Posterior vena cava (tissue), 2 donors: ENCODE measurements around the gene MICALL2. TPM values are rescaled to one million over a fixed set of nuclear protein-coding genes. Genes with fewer than 3 reads are reported as not detected.
"Not testable (repeated sequence)": the region's sequence is repeated elsewhere in the genome, so short reads cannot be mapped to it uniquely, and the experiment has no call there.

Experiments
- DNase-seq: peaks from one replicate; pipeline ENCODE4 v3.0.0-alpha.2; 2020; ENCODE audit warnings: low spot score
- intact Hi-C, 2 donors: fragments of 100-400 bp; cut with DNase I; formaldehyde crosslinking; loops; one replicate each; pipeline versions ENCODE4 v1.14.1 to v1.14.2; 2022 to 2023
- total RNA-seq, 2 donors: library from RNA; stranded (reverse); fragmentation: NEBNext Ultra II Directional; extraction: Animal tissue kit (Norgen Biotek cat#: 25700); gene quantifications; one replicate each; pipeline ENCODE4 v1.2.1, GENCODE V29; 2021
- donor health status: DM: yes; HTN: yes; CAD: no.
- donor health status: DM: yes; HTN: yes; CAD: no.

The MICALL2 gene
- total RNA-seq, 2 donors from 2014 or later: 33.3 to 38.5 TPM

DNA sequence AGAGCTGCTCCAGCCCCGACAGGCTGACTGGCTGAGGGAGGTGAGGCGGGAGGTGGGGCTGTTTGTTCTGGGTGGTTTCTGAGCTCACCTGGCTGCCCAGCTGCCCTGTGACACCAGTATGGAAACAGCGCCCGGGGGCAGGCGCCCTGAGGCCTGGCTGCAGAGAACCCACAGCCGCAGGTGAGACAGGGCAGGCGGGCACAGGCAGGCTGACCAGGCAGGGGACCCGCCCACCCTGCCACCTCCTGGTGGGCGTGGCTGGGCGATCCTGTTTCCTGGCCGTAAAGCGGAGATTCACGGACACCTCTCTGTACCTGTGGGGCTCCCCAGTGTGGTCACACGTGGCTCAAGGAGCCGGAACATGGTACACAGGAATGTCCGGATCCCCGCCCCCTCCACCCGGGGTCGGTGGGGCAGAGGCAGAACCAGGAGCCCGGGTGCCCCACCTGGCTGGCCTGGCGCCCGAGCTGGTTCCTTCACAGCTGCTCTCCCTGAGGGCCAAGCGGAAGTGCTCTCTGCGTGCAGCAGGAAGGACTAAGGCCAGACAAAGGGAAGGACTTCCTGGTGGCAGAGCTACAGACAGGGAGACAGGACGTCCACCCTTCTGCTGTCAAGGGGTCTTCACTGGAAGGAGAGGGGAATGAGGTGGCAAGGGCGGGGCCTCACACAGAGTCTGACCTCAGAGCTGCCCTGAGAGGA is 3.9 kb downstream of the MICALL2 start:
- intact Hi-C loops: no loop called here
- no peak for DNase-seq

DNA sequence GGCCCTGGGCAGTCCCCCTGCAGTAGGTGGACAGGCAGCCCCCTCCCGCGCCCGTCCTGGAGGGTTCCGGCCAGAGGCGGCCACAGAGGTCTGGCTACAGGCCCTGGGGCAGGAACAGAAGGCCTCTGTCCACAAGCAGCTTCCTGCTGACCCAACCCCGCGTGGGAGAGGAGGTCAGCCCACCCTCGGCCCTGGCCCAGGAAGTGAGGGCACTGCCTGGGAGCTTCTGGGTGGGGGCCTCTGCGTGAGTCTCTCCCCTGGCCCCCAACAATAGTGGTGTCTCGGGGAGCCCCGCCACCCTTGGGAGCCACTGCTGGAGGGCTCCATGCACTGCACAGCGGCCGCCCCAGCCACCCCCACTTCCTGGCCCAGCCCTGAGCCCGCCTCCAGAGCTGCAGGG is 4.7 kb downstream of the MICALL2 start:
- DNase-seq: no peak
- intact Hi-C loops: no loop called here

DNA sequence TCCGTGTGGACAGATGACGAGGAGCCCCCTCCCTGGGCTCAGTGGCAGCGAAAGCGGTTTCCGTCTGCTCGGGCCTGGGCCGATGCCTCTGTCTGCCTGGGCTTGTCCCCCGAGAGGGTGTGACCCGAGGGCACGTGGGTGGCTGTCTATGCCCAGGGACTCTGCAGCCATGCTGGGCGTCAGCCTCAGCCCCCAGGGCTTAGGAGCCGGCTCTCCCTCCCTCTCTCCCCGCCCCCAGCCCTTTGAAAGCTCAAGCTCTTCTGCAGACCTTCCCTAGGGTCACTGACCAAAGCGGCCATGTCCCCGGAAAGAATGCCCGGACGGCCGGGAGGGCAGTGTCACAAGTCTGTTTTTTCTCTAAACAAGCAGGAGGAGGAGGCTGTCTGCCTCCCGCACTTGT is 7.1 kb downstream of the MICALL2 start:
- no peak for DNase-seq
- intact Hi-C loops: no loop called here

DNA sequence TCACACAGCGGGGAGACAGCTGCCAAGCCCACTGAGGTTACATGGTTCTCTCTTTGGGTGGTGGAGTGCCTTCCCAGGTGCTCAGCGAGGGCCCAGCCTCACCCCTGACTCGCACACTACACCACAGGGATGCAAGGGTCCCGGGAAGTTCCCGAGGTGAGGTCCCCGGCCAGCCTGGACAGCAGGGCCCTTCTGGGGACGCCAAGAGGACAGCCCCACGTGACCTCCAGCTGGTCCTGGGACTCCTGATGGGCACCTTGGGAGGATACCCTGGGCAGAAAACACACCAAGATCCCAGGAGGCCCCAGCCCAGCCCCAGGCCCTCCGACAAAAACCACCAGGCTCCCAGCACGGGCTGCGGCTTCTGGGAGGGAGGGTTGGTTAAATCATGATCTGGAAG is 8.3 kb downstream of the MICALL2 start:
- intact Hi-C loops: no loop called here
- no peak for DNase-seq

DNA sequence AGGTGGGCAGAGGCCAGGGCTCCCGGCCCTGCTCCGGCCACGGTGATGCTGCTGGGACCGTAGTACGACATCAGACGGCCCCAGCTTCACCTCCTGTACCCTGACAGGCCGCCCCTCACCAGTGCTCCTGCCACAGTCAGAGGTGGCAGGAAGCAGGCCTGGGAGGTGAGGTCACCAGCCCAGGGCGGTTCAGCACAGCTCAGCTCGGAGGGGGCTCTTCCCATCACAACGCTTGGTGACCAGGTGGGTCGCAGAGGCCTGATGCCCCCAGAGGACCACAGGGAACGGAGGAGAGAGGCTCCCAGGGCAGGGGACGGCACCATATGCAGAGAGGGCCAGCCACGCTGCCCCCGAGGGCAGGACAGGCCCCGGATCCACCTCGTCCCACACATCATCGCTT is 8.8 kb downstream of the MICALL2 start:
- DNase-seq: no peak
- intact Hi-C loops: no loop called here

DNA sequence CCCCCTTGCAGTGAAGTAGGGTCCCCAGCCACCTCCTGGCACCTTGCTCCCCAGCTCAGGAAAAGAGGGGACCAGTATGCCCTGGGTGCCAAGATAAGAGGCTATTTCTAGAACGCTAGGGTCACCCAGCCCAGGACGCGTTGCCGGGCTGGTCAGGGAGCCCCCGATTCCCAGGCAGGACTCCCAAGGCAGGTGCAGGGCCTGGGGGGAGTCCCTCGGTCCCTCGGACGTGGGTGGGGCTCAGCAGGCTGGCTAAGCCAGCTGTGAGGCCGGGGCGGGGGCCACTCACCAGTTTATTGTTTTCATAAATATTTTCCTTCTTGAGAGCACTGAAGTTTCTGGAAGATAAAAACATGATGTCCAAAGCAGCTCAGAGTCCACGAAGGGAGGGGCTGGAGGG is 9.3 kb downstream of the MICALL2 start:
- no peak for DNase-seq
- intact Hi-C loops: loop anchor here in 1 of 2 donors (5.0 kb wide), 1 partner anchor 418 kb away; no protein-coding TSS in a partner anchor

DNA sequence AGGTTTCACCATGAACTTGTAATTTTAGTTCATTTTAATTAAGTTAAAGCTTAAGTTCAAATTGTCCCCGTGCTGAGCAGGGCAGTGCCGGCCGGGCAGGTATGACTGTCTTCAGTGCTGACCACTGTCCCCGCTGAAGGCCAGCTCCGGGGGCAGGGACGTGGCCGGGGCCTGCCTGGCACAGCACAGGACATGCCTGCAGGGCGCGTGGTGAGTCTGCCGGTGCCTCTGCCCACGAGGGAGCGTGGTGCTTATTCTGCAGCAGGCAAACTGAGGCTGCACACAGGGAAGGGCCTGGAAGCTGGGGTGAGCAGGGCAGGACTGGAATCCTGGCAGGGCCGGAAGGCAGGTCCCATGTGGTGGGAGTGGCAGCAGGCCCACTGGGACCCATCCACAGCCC is 9.8 kb downstream of the MICALL2 start:
- DNase-seq: no peak
- intact Hi-C loops: loop anchor here in 1 of 2 donors (5.0 kb wide), 1 partner anchor 417 kb away; no protein-coding TSS in a partner anchor

DNA sequence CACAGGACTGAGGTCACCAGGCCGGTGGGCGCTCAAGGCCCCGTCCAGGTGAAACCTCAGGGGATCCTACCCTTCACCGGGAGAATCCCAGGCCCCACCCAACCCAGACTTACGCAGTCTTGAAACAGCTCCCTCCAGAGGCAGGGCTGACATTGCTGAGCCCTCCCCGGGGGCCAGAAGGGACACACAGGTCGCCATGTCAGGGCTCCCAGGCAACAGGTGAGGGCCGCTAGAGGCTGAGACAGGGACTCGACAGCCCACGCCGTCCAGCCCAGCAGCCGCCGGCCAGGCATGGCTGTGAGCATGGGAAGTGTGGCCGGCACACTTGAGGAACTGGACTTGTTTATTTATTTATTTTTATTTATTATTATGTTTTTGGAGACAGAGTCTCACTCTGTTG is 10.3 kb downstream of the MICALL2 start:
- DNase-seq: no peak
- intact Hi-C loops: loop anchor here in 1 of 2 donors (5.0 kb wide), 1 partner anchor 417 kb away; no protein-coding TSS in a partner anchor

DNA sequence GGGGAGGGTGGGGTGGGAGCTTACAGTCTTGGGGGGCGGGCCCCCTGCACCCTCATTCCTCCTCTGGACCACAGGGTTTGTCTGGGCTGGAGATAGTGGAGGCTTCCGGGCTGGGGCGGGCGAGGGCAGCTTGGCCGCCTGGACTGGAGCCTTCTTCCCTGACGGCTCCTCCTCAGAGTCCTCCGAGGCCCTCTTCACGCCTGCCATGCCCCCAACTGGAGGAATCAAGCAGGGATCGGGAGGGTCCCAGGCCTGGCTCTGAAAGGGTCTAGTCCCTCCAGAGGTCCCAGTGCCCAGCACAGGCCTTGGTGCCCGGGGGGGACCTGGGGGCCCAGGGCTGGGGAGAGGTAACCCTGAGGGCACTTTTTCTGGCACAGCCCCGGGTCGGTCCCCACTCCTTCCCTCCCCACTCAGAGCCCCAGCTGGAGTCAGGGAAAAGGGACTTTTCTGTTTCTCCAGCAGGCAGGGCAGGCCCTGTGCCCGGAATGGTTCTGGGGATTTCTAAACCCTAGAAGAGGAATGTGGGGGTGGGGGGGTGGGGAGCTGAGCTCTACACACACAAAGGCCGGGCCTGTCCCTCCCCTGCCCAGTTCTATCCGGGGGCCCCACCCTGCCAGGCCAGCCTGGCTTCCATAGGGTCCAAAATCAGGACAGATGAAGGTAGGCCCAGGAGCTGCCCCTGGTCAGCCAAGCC is 11.6 kb downstream of the MICALL2 start:
- no peak for DNase-seq
- intact Hi-C loops: loop anchor here in 1 of 2 donors (5.0 kb wide), 1 partner anchor 415 kb away; no protein-coding TSS in a partner anchor

DNA sequence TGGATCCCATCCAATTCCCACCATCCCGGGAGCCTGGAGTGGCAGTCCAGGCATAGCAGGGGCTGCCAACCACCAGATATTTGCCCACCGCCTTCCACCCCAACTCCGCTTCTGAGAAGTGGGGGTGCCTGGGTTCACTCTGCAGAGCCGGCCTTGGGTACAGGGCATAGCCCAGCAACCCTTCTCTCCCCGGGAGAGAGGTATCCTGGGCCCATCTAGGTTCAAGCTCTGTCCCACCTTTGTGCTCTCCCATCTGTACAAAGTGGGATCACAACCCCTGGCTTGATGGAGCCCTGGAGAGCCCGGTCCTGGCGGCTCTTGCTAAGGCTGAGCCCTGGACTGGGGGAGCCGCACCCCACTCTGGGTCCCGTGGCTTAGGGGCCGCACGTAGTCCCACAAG is 12.2 kb downstream of the MICALL2 start:
- no peak for DNase-seq
- intact Hi-C loops: loop anchor here in 1 of 2 donors (5.0 kb wide), 1 partner anchor 415 kb away; no protein-coding TSS in a partner anchor

DNA sequence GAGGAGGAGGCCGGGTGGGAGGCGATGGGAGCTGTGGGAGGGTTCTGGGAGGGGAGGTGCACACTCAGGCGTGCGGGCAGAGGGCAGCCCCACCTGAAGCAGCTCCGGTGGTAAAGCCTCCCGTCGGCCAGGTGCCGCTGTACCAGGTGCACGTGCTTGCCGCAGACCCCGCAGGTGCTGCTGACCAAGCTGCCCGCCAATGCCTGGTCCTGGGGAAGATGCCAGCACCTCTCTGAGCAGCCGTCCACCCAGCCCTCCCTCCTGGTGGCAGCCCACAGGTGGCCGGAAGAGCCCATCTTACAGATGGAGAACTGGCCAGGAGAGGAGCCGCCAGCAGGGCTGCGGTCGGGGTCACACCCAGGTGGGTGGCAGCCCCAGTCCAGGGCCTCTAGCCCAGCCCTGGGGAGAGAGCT is 12.6 kb downstream of the MICALL2 start:
- intact Hi-C loops: loop anchor here in 1 of 2 donors (5.0 kb wide), 1 partner anchor 414 kb away; no protein-coding TSS in a partner anchor
- DNase-seq: no peak

DNA sequence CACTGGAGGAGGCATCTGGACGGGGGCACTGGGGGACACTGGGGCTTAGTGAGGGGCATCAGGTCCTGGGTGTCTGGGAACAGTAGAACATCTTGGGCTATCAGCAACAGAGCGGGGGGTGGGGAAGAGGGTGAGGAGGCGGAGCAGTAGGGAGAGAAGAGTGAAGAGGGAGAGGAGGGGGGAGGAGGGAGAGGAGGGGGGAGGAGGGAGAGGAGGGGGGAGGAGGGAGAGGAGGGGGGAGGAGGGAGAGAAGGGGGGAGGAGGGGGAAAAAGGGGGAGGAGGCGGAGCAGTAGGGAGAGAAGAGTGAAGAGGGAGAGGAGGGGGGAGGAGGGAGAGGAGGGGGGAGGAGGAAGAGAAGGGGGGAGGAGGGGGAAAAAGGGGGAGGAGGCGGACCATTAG is 13.2 kb downstream of the MICALL2 start:
- intact Hi-C loops: loop anchor here in 1 of 2 donors (5.0 kb wide), 1 partner anchor 414 kb away; no protein-coding TSS in a partner anchor
- DNase-seq: not testable (repeated sequence)

DNA sequence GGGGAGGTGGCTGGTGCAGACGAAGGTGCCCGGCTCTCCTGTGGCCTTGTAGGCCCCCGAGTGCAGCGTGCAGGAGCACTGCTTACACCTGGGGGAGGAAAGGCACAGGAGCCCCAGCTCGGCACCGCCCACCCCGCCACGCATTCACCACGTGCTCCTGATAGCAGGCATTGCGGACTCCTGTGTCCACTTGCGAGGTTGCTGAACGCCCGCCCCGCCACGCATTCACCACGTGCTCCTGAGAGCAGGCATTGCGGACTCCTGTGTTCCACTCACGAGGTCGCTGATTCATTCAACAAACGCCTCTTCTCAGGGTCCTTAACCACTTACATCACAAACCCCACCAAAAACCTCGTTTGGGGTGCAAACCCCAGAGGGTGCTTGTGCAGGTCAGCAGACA is 13.9 kb downstream of the MICALL2 start:
- no peak for DNase-seq
- intact Hi-C loops: loop anchor here in 1 of 2 donors (5.0 kb wide), 1 partner anchor 413 kb away; no protein-coding TSS in a partner anchor

DNA sequence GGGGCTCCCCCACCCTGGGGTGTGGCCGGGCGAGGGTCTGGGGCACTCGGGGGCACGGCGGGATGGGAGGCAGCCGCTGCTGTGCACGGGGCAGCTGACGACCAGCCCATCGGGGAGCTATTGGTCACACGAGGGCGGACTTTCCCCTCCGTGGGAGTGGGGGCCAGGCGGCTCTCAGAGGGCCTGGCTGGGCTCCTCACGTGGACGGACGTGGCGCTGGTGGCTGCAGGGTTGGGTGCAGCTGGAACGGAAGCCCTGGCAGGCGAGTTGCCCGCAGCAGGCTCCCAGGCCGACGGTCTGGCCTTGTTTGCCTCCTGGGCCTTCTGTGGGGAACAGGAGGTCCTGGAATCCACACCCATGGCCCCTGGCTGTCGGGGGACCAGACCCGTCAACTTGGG is 14.3 kb downstream of the MICALL2 start:
- no peak for DNase-seq
- intact Hi-C loops: loop anchor here in 1 of 2 donors (5.0 kb wide), 1 partner anchor 413 kb away; no protein-coding TSS in a partner anchor

DNA sequence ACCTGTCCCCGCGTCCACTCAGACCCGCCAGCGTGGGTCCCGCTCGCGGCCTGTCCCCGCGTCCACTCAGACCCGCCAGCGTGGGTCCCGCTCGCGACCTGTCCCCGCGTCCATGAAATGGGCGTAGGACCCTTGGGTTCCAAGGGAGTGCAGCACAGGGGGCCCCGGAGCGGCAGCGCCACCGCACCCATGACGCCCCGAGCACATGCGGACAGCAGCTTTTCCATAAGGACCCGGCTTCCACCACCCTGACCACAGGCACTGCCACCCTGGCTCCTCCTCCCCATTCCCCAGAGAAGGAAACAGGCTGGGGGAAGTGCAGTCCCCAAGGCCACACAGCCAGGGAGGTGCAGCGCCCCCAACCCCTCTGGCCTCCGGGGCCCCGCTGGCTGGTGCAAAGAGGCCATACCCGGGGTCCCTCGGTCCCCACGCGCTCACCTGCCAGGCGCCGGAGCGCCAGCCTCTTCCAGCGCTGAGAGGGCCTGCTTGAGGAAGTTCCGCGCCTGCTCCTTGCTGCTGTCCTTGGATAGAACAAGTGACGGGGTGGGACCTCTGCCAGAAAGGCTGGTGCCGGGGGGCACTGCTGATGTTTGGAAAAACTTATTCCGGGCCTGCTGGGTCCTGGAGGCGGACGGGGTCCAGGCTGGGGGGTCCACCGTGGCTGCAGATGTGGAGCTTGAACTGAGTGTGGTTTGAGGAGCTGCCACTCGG is 14.9 kb downstream of the MICALL2 start:
- DNase-seq: no peak
- intact Hi-C loops: no loop called here

DNA sequence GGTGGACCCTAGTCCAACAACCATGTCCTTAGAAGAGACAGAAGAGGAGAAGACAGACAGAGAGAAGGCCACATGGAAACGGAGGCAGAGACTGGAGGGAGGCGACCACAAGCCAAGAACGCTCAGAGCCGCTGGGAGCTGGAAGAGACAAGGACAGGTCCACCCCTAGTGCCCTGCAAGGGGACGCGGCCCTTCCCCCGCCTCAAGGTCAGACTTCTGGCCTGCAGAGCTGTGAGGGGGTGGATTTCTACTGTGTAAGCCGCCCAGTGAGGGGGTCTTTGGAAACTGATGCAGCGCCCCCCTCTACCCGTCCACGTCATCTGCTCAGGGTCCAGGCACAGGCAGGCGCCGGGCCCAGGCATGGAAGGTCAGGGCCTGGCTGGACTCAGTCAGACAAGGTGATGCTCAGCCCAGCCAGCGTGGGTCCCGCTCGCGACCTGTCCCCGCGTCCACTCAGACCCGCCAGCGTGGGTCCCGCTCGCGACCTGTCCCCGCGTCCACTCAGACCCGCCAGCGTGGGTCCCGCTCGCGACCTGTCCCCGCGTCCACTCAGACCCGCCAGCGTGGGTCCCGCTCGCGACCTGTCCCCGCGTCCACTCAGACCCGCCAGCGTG is 15.6 kb downstream of the MICALL2 start:
- DNase-seq, intact Hi-C loops: not testable (repeated sequence)

DNA sequence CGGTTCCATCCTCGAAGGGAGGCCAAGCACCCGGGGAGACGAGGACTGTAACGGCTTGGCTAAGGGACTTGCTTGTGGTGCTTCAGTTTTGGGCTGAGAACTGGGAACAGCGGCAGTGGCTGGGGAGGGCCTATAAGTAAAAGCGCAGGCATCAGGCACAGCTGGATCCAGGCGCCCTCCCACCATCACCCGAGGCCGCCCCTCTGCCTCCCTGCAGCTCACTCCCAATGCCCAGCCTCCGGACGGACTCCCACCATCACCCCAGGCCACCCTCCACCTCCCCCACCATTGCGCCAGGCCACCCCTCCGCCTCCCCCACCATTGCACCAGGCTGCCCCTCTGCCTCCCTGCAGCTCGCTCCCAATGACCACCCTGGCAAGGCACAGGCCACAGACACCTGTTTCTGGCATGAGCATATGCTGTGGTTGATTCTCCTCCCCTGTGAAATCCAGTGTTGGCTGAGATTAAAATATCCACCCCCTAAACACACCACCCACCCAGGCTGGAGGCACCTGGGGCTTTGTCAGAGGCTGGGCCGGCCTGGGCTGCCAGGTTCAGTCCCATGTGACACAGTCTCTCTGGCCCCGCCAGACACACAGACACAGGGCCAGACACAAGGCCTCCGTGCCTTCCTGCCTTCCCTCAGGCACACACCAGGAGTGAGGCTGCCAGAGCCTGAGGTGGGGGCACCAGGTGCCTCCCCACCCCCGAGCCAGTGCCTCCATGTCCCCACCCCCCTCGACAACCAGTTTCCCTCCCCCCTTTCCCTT is 16.7 kb downstream of the MICALL2 start:
- intact Hi-C loops: no loop called here
- no peak for DNase-seq

DNA sequence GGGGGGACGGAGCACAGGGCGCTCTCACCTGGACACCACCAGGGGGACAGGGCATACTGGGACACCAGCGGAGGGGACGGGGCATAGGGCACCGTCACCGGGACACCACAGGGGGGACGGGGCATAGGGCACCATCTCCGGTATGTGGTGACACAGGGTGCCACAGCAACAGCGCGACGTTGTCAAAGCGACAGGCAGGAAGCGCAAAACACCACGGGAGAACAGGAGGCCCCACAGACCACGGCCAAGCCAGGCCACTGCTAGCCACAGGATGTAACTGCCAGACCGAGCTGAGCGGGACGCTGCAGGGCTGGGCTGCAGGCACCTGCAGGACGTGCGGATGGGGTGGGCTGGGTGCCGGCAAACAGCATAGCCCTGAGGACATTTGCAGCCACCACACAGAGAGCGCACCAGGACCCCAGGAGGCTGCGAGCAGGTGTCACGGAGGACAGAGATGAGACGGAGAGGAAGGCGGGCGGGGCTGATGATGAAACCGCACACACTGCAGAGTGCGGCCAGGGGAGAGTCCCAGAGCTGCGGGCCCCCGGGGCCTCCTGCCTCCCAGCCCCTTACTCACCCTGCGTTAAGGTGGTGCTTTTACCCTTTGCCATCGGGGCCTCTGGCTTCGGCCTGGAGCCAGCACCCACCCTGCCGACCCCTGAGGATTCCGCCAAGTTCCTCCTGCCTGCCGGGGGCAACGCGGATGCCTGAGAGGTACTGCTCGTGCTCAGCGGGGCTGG is 17.5 kb downstream of the MICALL2 start:
- intact Hi-C loops: no loop called here
- no peak for DNase-seq
